DMS 273 treated with DMSO at 0.1 percent for 48 hours (cell line): ENCODE results near the gene ACOX2.

Experiments used
- DNase-seq: peaks from one replicate; lab custom pipeline; 2025; lab: John Stamatoyannopoulos, UW

The ACOX2 gene

GRCh38 chr3:58502872-58503271 lies 34.1 kb downstream of the ACOX2 start:
- no peak for DNase-seq

GRCh38 chr3:58497097-58497496 lies 39.9 kb downstream of the ACOX2 start:
- peak; percentile 41 for DNase-seq

- no peak for DNase-seq
Measured at GRCh38 chr3:58496206-58496857, 40.7 kb downstream of the ACOX2 start.

GRCh38 chr3:58495101-58495500 lies 41.9 kb downstream of the ACOX2 start:
- DNase-seq = no peak

GRCh38 chr3:58494107-58494506 lies 42.9 kb downstream of the ACOX2 start:
- DNase-seq = no peak

- no peak for DNase-seq
Measured at GRCh38 chr3:58492494-58492905, 44.5 kb downstream of the ACOX2 start.

- peak; percentile 57 for DNase-seq
Measured at GRCh38 chr3:58491506-58492402, 45.2 kb downstream of the ACOX2 start, which contains the start of gene KCTD6. Gene KCTD6, plus strand, starts transcription at chr3:58492096. Its CDS starts 6,660 bp downstream, at chr3:58498756.

- DNase-seq = no peak
Measured at GRCh38 chr3:58490860-58491501, 46.0 kb downstream of the ACOX2 start.

- DNase-seq = no peak
Measured at GRCh38 chr3:58488967-58489366, 48.0 kb downstream of the ACOX2 start.

GRCh38 chr3:58487140-58487886 lies 49.7 kb downstream of the ACOX2 start:
- DNase-seq = no peak

- DNase-seq = no peak
Measured at GRCh38 chr3:58485801-58486435, 51.1 kb downstream of the ACOX2 start.

- no peak for DNase-seq
Measured at GRCh38 chr3:58484722-58485069, 52.3 kb downstream of the ACOX2 start.

GRCh38 chr3:58484045-58484721 lies 52.8 kb downstream of the ACOX2 start:
- DNase-seq = no peak

- DNase-seq = no peak
Measured at GRCh38 chr3:58482917-58483636, 53.9 kb downstream of the ACOX2 start.

- no peak for DNase-seq
Measured at GRCh38 chr3:58480309-58480708, 56.7 kb downstream of the ACOX2 start.

GRCh38 chr3:58478781-58479180 lies 58.2 kb downstream of the ACOX2 start:
- no peak for DNase-seq

- no peak for DNase-seq
Measured at GRCh38 chr3:58474967-58475578, 61.9 kb downstream of the ACOX2 start.

- DNase-seq = no peak
Measured at GRCh38 chr3:58474348-58474911, 62.6 kb downstream of the ACOX2 start.

GRCh38 chr3:58473275-58473674 lies 63.7 kb downstream of the ACOX2 start:
- DNase-seq = no peak
